CMK (cell line): ENCODE measurements around the gene TESK1.
A peak's percentile ranks its signal among the peaks of the same experiment; 100 is the strongest.

Experiments
- DNase-seq: peaks from one replicate; pipeline ENCODE4 v3.0.0-alpha.2; 2010; ENCODE audit warnings: low read depth

Gene TESK1

DNA sequence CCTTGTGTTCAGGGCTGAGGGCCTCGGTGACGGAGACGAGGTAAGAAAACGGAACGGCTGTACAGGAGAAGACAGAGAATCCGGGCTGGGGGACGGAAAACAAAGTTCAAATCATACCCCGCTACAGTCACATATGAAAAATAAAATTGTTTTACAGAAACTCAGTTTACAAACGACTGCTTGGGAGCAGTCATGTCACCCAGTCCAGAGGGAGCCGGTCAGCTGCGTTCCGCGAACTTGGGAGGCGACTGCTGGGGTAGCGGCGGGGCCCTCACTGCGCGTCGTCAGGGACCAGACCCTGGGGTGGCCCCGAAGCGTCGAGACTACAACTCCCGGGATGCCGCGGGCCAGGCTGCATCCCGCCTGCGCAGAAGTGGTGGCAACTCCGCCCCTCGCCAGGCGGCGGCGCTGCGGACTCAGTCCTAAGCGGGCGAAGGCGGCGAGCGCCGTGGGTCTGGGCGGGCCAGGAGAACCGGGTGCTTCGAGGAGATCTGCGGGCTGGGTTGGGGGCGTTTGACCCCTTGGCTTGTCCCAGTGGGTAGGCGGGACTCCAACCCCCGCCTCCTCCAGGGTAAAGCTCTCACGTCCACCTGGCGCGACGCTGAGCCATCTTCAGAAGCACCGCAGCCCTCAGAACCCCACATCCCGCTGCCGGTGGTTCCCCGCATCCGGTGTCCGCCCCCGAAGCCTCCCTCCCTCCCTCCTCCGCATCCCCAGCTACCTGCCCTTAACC lies 41.6 kb downstream of the TESK1 start:
- peak; percentile 78 for DNase-seq

DNA sequence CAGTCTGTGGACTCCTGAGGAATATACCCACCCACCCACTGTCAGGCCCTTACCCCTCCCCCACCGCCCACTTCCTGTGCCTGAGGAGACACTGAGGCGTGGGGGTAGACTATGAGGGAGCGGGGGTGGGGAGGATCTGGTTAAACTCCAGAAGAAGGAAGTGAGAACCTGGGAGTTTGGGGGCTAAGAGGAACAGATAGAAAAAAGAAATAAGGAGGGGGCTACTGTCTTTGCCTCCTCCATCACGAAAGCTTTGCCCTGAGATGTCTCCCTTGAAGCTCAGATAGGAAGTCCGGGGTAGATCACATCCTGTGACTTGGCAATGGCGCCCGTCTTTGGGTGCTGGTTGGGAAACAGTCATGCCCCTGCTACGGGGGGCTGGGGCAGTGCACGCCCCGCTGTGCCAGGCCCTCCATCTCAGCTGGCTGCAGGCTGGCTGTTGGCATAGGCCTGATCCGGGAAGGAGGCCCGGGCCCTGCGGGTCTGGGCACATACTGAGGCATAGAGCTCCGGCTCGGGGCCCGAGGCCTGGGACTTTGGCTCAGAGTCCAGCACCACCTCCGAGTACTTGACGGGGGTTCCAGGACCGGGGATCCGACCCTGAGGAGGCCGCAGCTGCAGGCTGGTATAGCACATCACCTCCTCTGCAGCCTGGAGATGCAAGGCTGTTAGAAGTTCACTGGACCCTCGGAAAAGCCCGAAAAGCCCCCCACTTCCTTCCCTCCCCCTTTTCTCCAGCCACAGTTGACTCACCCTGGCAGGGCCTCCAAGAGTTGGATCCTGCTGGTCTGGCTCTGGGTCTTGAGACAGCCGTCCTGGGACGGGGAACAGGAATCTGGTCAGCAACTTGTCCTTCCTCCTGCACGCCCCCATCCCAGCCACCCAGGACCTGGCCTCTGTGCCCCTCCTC lies 44.6 kb downstream of the TESK1 start:
- peak; percentile 67 for DNase-seq

DNA sequence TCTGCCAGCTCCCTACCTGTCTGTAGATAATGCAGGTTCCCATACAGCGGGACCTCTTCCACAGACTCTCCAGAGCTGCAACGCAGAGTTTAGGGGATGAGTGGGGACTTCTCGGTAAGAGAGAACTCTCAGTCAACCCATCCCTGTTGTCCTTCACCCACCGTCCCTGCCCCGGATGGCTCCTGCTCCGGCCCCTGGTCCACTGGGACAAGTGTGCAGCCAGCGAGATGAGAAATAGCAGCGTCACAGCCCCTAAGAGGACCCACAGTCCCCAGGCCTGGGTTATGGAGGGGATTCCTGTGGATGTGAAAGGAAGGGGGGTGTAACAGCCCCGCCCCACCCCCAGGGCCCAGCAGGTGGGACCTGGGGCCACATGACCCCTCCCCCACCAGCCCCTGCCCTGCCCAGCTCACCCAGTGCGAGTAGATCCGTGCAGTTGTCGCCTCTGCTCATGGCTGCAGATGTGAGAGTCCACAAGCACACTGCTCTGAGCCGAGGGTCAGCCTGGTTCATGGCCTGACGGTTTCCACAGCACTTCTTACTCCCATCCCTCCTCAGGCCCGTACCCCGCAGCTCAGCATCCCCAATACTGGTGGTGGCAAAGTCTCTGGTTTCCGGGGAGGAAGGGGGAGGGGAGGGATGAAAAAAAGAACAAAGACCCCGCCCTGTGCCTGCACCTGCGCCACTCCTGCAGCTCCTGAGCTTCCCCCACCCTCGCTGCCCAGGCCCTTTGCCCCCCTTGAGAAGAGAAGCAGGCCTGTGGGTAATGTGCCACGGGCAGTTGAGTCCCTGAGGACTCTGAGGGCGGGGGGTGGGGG lies 45.5 kb downstream of the TESK1 start, which contains the start of gene SIT1:
Gene SIT1, minus strand, starts transcription at position 591 of the 818 bp plus-strand sequence. Its CDS starts 78 bp downstream, at position 513.
- DNase-seq, result no peak

GRCh38 chr9:35651956-35652828 lies 47.1 kb downstream of the TESK1 start:
- DNase-seq, result no peak

DNA sequence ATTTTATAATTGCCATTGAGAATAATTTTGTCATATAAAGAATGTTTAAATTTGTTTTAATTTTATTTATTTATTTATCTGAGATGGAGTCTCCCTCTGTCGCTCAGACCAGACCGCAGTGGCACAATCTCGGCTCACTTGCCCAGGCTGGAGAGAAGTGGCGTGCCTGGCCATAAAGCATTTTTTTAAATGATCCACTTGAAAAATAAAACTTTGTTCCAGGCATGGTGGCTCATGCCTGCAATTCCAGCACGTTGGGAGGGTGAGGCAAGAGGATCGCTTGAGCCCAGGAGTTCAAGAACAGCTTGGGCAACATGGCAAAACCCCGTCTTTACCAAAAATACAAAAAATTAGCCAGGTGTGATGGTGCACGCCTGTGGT lies 47.8 kb downstream of the TESK1 start:
- DNase-seq, result no peak

DNA sequence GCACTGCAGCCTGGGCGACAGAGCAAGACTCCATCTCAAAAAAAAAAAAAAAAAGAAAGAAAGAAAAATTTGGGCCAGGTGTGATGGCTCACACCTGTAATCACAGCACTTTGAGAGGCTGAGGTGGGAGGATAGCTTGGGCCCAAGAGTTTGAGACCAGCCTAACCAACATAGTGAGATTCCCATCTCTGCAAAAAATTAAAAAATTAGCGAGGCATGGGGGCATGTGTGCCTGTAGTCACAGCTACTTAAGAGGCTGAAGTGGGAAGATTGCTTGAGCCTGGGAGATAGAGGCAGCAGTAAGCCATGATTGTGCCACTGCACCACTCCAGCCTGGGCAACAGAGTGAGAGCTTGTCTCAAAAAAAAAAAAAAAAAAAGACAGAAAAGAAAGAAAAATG lies 48.5 kb downstream of the TESK1 start:
- DNase-seq, result no peak

GRCh38 chr9:35656348-35656747 lies 51.3 kb downstream of the TESK1 start:
- peak; percentile 65 for DNase-seq

DNA sequence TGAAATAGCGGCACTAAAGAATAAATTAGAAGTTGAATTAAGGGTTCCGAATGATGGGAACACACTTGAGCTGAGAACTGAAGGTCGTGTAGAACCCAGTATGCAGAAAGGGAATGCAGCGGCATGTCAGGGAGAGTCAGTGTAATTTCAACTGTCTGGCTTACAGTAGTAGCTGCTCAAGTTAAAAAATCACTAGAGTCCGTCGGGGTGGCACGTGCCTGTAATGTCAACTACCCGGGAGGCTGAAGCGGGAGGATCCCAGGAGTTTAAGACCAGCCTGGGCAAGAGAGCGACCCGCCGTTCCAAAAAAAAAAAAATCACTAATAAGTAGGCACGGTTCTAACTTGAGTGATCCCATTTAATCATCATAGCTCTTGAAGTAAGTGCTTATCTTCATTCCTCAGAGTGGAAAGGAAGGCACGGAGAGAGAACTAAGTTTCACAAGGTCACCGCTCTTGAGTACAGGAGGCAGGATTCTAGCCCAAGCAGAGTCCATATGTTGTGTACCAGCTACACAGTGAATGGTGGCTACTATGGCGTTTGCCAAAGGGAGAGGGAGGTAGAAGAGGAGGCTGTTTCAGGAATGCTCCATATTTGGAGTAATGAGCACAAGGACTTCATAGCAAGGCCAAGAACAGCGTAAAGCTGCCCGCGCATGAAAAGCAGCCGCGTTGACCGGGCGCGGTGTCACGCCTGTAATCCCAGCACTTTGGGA lies 51.9 kb downstream of the TESK1 start:
- no peak for DNase-seq

DNA sequence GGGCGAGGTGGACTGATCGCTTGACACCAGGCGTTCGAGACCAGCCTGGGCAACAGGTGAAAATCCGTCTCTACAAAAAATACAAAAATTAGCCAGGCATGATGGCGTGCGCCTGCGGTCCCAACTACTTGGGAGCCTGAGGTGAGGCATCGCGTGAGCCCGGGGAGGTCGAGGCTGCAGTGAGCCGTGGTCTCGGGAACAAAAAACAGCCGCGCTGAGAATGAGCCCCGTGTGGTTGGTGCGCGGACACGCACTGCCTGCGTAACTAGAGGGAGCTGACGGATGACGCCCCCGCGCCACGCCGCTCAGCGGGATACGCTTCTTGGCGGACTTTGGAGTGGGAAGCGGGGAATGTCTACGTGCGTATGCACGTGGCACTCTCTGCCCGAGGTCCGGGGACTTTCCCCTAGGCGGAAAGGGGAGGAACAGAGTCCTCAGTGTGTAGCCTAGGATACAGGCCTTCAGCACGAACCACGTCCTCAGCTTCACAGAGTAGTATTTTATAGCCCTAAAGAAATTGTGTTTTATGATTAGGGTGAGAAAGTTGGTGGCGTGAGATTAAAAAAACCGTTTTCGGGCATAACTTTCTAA lies 52.6 kb downstream of the TESK1 start, which contains the start of gene RMRP:
Gene RMRP, minus strand, starts transcription at position 474 of the 591 bp plus-strand sequence.
- DNase-seq, result peak; percentile 98

DNA sequence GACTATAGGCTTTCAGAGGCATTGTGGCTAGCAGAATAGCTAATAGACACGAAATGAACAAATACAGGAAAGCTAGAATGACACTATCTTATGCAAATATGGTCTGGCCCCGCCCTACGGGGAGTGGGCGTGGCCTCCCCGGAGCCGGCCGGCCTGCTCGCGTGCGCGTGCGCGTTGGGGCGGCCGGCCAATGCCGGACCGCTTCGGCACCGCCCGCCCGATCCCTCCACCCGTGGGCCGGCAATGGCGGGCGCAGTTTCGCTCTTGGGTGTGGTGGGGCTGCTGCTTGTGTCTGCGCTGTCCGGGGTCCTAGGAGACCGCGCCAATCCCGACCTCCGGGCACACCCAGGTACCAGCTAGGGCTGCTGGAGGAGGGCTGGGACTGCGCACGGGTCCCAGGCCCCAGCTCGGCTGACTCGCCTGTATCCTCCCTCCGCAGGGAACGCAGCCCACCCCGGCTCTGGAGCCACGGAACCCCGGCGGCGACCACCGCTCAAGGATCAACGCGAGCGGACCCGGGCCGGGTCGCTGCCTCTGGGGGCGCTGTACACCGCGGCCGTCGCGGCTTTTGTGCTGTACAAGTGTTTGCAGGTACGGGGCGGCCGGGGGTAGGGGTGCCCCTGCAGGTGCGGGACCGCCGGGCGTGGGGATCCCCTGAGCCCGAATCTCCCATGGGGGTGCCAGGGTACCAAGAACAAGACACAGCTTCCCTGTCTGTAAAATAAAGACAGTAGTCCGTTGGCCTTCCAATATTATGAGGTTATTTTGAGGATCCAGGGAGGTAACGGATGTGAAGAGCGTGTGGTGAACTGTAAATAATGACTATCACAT lies 53.3 kb downstream of the TESK1 start, which contains the start of gene CCDC107:
Gene CCDC107, plus strand, starts transcription at position 156 of the 831 bp plus-strand sequence. Its CDS starts 88 bp downstream, at position 244.
- peak; percentile 62 for DNase-seq

GRCh38 chr9:35658968-35659220 lies 53.8 kb downstream of the TESK1 start:
- no peak for DNase-seq

- DNase-seq, result no peak
These were observed 54.3 kb downstream of the TESK1 start for GRCh38 chr9:35659340-35659739.
